CD4-positive, alpha-beta T cell treated with Interleukin-10 for 1 hour (primary cell): Measurements from ENCODE around the gene LHFPL6.

Experiments
- DNase-seq: peaks from one replicate; pipeline ENCODE4 v3.0.0-alpha.2; 2020

Gene LHFPL6

DNA sequence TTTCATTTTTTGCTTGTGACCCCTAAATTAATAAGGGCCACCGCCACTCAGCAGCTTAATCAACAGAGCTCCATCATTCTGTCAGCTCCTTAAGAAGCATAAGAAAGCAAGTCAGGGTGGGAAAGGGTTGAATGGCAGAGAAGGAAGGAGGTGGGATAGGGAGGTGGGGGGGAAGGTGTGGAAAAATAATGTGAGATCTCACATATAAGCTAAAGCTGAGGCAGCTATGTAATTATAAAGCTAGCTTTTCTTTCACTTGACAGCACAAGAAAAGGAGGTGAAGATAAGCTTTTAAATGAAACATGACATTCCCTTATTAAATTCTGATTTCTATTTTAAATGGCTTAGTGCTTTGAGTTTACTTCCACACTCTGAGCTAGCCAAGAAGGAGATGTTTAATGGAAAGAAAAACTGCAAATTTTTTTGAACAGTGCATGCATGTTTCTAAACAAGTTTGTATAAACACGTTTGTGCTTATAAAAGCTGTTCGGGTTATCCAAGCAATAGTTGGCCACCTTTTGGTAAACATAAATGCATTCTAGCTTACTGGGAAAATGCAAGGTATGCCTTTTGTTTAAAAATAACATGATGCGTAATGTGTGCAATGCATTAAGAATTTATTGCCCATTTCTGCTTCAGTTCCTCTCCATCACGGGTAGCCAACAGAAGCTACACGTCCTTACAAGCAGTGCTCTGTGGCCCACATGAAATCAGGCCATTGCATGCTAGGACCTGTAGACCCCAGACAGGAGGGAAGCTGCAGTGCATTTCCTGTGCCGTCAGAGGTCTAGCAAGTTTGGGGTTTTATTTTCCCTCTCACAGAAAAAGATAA is 96.2 kb downstream of the LHFPL6 start:
- DNase-seq, result no peak

DNA sequence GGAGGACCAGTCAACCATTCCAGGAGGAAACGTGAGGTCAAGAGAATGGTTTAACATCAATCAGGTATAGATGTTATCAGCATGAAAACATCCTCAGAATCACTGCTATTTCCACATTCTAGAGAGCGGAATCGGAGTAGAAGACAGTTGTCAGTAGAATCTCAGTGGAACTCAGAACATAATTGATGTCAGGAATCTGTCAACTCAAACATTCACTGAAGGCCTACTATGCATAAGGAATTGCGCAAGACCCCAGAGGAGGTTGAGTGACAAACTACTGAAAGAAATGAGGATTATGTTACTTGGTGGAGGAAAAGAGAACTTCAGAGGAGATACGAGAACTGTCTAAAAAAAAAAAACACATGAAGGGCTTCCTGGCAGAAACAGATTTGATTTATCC is 97.8 kb downstream of the LHFPL6 start:
- no peak for DNase-seq

DNA sequence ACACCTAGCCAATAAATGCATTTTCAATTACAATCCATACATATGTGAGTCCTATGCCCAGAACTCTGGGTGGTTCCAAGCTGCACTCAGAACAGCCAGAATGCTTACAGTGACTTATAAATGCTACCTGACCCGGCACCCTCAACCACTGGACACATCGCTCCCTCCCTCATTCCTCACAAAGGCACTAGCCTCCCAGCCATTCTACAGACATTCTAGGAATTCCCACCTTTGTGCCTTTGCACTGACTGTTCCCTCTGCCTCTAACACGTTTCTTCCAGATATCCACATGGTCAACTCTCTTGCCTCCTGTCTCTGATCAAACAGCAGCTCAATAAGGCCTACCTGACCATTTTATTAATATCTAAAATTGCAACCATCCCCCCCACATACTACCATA is 99.9 kb downstream of the LHFPL6 start:
- DNase-seq, result no peak

DNA sequence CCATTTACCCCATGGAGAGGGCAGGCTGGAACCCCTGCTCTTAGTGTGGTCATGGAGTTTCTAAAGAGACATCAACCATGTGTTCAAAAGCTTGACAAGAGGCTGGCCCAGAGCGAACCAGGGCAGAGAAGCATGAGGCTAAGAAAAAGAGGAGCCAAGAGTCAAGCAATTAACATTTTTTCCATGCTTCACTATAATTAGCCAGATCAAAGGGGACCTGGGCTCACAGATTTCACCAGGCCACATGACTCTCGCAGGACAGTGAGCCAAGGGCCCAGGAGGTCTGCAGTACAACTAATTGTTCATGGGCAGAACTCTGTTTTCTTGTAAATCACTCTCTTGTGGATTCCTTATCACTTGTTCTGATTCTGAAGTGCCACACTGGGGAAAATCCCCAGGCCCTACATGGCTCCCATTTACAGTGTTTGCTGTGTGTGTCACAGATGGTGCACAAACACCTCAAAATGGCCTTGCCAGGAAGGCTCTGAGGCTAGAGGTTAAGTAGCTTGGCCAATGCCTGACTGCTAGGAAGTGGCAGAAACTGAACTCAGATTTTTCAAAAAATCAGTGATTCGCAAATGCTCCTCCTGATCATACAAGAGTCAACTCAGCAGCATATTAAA is 101.2 kb downstream of the LHFPL6 start:
- DNase-seq, result no peak

DNA sequence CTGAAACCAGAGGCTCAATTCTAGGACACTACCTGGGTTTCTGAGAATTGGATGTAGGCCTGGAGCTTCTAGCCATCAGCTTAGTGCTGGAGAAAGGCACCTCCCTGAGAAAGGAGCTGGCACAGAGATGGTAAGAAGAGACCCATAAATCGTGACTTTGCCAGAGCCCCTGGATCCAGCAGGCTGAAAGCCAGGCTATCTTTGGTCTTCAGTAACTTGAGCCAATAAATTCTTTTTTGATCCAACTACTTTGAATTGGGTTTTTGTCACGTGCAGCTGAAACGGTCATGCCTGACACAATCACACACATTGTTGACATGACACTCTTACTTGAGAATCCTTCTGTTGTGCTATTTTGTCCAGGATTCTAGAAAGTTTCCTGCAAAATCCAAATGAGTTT is 103.4 kb downstream of the LHFPL6 start:
- DNase-seq, result no peak

DNA sequence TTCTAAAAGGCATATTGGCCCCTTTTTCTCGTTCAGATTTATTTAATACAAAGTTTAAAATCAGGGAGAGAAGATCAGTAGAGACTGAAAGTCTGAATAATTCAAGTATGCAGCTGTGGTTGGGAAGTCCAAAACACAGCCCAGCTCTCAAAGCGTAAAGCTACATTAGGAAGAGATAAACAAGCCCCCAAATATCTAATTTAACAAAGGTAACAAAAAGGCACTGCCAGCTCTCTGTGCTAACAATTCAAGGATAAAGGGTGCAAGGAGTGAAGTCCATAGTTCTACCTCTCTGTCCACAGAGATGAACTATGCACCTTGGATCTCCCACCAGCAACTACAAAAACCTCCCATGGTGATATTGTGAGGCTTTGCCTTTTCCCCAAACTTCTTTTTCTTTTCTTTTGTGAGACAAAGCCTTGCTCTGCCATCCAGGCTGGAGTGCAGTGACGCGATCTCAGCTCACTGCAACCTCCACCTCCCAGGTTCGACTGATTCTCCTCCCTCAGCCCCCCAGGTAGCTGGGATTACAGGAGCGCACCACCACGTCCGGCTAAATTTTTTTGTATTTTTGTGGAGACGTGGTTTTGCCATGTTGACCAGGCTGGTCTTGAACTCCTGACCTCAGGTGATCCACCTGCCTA is 104.4 kb downstream of the LHFPL6 start:
- no peak for DNase-seq

DNA sequence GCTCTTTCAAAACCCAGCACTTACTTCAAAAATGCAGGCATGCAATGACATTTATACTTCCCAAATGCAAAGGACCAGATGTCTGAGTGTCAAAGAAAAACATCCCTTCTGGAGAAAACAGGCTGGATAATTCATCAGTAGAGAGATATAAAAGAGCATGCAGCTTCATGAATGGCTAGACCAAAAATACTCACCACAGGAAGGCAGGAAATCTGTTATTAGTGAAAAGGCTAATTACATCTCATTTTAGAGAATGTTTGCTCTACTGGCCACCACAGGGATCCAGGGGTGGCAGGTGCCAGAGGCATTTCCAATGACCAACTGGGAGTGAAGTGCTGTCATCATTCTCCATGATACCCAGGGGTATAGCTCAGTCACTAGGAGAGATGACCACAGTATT is 106.5 kb downstream of the LHFPL6 start:
- no peak for DNase-seq

DNA sequence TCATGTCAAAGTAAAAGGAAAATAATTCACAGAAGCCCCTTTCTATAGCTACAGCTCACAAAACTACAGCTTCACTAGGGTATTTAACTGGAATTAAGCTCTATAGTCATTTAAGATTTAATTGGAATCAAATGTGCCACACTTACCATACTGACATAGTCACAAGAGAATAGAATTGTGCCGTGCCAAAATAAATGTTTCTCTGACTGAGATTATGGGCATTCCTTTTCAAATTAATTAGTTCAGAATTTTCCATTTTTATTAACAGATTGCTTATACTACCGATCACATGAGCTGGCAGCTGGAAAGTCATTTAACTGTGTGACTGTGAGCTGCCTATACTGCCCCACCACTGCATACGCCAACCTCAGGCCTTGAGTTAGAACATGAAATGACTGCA is 108.4 kb downstream of the LHFPL6 start:
- DNase-seq, result no peak

DNA sequence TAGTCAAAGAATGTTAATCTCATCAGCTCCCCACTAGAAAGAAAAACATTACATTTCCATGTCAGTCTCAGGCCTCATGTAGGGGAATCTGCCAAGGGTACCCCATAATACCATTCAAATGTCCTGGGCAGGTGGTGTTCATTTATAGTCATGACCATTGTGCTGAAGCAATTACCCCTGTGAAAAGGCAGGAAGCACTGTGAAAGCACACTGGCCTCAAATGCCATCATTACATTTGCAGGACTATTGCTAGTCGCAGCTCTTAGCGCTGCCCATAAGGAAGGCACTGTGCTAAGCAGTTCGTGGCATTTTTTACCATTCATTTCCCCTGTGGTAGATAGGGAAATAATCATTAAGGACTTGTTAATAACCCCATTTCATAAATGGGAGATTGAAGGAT is 109.0 kb downstream of the LHFPL6 start:
- no peak for DNase-seq

DNA sequence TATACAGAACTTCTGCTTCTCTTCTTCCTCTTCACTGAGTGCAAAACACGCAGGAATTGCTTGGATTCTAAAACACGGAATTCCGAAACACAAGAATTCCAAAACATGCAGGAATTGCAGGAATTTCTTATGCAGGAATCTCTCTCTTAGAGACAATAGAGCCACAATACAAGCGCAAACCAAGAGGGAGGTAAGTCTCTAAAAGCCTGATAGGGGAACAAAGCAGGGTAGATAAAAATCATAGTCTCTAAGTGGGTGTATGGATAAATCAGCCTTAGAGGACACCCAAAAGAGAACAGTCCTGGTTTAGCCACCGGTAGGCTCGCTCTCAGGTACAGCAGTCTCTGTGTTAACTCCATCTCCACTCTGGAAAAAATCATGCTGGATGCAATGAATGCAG is 112.9 kb downstream of the LHFPL6 start:
- no peak for DNase-seq

DNA sequence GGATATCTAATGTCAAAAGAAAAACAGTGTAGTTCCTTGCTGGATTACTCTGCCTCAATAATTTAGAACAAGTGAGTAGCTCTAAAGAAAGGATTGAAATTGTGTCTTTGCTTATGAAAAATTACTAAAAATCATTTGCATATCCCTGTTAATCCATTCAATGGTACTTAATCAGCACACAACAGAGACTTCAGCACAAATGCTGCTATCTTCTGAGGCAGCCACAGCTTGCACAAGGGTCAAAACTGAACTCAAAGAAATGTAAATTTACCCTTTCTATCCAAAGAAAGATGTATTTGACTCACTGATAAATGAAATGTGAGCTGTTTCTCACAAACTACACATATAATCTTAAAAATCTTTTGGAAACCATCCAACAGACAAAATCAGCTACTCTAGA is 116.2 kb downstream of the LHFPL6 start:
- DNase-seq, result no peak

DNA sequence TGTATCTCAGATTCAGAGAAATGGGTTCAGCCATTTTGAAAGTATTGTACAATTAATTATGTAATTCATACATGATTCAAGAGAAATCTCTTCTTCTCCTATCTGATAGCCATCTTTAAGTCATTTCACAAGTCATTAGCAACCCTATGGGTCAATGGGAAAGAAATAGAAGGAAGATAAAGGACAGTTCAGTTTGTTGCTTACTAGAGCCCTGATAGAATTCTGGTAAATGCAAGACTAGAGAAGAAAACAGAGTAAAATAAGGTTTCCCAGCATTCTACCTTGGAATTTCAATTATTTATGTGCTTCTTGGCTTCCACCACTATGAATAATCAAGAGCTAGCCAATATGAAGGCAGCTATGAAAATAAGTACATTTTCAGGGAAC is 117.7 kb downstream of the LHFPL6 start:
- DNase-seq, result no peak

DNA sequence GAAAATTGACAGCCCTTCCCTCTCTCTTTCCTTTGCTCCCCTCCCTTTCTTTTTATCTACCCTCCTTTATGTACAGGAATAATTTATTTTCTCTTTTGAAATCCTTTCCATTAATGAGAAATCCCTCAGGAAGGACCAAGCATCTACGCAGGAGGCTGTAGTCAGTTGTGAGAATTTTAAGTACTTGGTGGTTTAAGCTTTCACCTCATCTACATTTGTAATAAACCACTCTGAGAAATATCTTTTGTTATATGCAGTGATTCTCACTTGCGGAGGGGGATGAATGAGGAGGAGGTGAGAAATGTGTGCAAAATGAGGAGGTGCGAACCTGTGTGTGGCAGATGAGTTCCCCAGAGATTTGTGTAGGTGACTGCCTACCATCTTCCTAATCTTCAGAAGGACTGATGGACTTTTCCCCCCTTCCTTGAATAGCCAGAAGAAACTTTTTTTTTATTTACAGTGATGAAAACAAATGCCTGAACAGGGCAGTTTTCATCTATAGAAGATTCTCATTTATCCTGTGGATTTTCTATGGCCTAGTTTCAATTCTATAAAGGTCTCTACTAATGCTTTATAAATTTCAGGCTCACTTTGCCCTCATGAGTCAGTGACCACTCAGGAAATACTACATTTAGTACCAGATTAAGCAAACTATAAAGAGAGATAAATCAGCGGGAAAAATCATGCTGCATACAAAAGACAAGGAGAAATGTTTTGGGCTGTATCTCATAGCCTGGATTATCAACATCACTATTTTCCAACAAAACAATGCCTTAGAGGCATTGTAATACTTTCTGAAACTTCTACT is 118.3 kb downstream of the LHFPL6 start:
- no peak for DNase-seq

DNA sequence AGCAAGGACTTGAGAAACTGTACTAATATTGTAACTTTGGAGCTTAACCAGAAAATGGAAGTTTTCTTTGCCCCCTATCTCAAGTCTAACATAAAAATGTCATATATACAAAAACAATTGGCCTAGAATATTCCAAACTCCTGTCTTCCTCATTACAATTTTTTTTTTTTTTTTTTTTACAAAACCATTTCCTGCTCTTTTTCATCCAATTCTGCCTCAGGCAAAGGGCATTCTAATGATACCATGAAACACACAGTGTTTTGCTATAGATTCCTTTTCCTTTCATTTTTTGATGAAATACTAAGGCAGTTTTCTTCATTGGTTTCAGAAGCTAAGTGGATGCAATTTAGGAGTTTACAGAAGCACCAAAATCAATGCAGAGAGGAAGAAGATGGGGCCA is 119.7 kb downstream of the LHFPL6 start:
- DNase-seq, result no peak

DNA sequence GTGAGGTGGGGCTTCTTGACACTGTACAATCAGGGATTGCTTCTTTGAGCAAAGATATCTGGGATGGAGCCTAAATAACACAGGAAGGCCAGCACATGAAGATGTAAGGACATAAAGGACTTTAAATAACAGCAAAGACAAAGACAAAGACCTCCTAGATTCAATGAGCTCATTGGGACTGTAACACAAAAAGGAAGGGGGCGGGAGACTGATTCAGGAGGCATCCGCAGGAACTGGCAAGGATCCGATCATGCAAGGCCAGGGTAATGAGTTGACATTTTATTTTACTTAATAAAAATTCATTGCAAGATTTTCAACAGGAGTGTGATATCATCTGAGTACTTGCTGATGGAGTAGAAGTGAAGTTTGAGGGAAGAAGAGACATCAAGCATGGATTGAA is 121.5 kb downstream of the LHFPL6 start:
- no peak for DNase-seq

DNA sequence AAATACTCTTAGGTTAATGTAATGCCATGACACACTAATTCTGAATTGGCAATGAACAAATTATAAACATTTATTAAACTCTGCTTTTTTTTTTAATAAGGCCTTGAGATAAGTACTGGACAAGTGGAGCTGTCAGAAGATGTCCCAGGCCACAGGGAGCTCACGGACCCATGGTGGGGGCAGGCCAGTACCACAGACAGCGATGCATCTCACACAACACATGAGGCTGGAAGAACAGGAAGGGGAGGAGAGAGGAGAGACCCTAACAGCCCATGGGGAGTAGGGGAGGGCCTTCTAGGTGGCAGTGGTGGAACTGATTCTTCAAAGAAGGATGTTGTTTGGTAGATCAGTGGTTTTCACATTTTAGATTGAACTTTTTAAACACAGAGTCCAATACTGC is 128.4 kb downstream of the LHFPL6 start:
- DNase-seq, result no peak

DNA sequence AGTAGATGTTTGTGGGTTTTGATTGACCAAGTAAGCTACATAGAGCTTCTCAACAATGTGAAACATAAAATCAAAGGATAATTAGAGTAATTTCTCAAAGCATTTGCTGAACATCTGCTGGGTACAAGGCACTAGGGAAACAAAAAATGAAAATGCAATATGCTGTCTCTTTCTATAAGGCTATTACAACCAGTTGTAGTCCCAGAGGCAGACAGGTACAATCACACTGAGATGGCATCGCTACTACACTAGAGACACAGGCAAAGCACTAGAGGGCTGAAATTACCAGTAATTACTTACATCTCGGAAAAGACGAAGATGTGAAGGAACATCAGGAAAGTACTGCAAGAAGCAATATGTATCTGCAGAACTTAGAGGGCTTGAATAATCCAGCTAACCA is 133.3 kb downstream of the LHFPL6 start:
- DNase-seq, result no peak

DNA sequence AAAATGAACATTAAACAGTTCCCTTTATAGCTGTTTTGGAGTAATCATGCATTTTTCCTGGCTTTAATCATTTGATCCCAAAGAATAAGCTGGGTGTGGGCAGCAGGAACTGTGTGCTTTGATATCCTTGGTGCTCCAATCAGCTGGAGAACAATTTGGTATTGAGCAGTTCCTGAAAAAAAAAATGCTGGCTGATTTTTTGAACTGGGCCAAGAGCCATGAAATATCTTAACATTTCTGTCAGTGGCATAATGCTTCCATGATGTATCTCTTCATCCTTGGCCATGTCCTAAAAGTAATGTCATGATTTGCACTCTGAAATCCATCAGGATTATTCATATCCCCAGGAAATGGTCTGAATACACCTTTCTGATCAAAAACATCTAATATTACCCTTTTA is 134.7 kb downstream of the LHFPL6 start:
- DNase-seq, result no peak

DNA sequence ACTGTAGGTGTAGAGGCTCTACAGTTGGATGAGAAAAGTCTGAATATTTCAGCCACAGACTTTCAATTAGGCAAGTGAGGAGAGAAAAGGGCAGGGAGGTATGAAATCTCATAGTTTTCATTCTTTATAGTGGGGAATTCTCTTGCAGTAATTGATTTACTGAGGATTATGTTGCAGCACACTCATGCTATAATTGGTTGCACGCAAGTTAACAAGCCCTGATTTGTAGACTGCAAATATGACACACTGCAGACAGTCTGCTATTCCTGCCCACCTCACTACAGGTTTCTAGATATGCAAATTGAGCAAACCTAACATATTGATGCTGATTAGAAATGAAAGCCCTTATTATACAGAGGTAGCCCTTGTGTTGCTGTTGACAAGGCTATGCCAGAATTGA is 139.4 kb downstream of the LHFPL6 start:
- no peak for DNase-seq

DNA sequence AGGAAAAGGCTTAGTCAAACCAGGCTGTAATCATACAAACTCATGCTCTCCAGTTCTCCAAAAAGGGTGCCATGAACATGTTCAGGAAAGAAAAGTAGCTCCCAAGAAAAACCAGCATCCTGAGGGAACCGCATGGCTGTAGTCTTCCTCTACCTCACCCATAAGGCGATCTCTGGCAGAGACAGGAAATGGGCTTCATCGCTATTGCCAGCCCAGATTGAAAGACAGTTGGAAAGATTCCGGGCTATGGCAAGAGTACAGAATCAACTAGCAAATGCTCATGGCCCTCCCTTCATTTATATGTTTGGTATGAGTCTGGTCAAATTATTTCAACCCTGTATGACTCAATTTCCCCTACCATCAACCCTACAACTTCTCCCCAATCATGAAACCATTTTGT is 140.1 kb downstream of the LHFPL6 start:
- DNase-seq, result no peak

DNA sequence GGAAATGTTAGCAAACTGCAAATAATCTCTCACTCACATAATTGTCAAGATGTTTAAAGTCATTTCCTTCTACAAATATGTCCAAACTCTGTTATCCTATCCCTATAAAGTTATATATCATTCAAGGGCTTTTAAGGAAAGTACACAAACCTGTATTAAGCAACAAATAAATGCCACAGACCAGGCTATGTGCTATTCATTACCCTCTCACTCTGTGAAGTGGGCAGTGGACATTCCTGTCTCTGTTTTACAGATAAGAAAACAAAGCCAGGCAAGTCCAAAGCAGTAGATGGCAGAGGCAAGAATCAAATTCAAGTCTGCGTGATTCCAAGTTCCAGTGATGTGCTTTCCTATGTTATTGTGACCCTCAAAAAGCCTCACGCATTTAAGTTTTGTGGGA is 140.6 kb downstream of the LHFPL6 start:
- DNase-seq, result no peak

DNA sequence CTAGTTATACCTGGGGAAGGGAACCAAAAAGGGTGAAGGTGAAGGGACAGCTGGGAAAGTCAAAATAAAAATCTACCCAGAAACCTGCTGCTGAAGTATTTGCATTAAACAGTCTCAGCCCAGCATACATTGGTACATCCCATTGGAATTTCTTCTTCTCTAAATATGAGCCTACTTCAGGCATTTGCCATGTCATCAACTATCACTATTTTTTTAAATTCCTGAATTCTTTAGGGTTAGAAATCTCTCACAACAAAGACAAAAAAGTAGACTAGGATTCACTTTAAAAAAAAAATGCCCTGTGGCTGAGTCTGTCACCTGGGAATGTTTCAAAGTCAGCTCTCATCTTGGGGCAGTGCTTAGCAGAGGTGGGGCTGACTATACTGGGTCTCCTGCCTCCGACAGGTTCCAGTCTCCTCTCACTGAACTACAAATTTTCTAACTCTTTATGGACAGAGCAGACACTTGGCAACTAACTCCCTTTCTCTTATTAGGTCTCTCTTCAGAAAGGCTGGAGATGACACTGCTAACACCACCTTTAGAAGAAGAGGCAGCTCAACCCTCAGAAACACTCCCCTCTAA is 141.2 kb downstream of the LHFPL6 start:
- DNase-seq, result no peak

DNA sequence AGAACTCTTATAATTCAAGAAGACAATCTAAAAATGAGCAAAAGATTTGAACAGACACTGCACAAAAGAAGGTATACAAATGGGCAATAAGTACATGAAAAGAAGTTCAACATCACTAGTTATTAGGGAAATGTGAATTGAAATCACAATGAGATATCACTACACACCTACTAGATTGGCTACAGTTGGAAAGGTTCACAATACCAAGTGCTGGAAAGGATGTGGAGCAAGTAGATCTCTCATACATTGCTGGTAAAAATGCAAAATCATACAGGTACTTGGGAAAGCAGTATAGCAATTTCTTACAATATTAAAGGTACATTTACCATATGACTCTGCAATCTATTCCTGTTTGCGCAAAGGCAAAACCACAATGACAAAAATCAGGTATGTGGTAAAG is 145.7 kb downstream of the LHFPL6 start:
- no peak for DNase-seq
